ENCODE measurements around the gene CCDC38.

The CCDC38 gene

DNA sequence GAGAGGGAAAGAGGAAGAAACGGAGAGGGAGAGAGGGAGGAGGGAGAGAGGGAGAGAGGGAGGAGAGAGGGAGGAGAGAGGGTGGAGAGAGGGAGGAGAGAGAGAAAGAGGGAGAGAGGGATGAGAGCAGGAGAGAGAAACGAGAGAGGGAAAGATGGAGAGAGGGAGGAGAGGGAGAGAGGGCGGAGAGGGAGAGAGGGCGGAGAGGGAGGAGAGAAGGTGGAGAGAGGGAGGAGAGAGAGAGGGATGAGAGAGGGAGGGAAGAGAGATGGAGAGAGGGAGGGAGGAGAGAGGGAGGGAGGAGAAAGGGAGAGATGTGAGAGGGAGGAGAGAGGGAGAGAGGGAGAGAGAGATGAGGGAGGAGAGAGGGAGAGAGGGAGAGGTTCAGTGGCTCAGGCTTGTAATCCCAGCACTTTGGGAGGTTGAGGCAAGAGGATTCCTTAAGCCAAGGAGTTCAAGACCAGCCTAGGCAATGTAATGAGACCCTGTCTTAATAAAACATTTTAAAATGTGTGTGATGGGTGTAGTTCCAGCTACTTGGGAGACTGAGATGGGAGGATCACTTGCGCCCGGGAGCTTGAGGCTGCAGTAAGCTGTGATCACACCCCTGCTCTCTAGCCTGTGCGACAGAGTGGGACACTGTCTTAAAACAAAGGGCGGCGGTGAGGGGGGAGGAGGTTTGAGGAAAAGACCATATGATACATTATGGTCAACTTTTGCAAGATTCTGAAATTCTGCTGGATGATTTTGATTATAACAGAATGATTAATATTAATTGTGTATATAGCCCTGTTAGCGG lies 105.0 kb downstream of the CCDC38 start:
- in situ Hi-C loops (cut with HindIII; ENCODE audit: low sequenced_read_pairs), result no loop called here

DNA sequence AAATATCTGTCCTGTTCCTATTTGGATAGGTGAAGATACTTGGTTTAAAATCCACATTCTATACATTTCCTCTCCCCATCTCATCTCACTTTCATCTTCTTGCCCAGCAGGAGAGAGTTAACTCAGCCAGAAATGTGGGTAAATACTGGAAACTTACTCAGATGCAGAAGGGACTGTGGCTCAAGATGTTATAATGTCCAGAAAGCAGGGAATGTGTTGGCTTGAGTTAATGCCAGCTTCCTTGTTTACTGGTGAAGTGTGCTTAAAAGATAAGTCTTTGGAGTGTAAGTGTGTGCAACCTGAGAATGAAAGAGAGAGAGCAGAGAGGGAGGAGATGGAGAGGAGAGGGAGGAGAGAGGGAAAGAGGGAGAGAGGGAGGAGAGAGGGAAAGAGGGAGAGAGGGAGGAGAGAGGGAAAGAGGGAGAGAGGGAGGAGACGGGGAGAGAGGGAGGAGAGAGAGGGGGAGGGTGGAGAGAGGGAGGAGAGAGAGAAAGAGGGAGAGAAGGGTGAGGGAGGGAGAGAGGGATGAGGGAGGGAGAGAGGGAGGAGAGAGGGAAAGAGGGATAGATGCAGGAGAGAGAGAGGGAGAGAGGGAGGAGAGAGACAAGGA lies 105.7 kb downstream of the CCDC38 start:
- in situ Hi-C loops (cut with HindIII; ENCODE audit: low sequenced_read_pairs), result no loop called here

DNA sequence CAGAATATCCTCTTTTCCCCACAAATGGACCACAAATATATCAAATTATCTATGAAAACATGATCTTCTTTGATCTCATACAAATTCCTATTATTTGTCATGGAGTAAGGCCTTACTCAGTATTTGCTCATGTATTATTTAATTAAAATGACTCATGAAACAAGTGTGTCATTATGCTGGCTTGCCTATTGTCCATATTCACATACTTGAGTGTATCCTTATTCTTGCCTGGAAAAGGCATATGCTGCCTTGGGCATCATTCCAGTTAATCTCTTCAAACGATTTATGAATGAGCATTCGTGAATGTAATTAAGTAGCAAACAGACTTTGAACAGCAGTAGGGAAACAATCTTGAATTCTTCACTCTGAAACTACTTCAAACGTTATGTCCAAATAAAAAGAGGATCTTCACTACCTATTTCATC lies 106.2 kb downstream of the CCDC38 start:
- in situ Hi-C loops (cut with HindIII; ENCODE audit: low sequenced_read_pairs), result no loop called here

DNA sequence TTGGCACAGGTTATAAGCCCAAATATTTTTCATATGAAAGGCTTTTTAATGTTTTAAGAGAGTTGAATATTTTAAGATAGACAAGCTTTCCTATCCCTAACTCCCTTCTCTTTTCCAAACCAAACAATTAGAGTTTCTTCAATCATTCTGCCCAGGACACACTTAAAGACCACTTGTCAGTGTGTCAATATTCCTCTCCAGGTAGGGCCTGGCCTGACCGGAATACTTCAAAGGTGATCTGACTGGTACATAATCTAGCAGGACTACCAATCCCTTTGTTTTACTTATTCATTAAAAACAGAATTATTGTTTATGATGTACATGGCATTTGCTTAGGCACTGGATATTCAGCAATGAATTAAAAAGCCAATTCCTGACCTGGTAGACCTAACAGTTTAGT lies 107.8 kb downstream of the CCDC38 start:
- in situ Hi-C loops (cut with HindIII; ENCODE audit: low sequenced_read_pairs), result no loop called here

DNA sequence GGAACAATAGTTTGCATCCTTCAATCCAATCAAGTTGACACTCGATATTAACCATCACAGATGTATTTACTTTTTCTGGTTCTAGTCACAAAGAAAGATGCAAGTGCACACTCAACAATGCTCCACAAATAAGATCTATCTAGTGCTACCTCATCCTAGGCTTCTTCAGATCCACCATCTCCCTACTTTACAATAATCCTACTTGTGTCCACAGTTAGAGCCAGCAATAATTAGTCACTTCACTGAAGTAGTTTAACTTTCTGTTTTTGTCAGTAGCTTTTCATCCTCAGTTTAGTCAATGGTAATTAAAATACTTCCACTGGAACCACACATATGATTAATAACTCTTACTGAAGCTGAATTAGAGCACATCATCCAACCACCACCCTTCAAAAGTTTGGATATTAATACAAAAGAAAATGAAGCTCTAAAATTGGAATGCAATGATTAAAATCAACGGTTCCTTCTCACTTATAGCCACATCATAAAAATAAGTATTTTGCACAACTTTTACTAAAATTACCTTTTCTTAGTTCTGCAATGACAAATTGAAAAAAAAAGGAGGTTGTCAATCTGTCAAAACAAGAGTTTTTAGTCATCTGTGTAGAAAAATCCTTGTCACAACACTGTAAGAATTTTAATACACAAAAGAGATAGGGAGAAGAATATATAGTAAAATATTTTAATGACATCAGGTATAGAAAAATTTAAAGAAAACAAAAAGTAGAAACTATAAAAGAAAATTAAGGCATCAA lies 111.9 kb downstream of the CCDC38 start:
- in situ Hi-C loops (cut with HindIII; ENCODE audit: low sequenced_read_pairs), result no loop called here

DNA sequence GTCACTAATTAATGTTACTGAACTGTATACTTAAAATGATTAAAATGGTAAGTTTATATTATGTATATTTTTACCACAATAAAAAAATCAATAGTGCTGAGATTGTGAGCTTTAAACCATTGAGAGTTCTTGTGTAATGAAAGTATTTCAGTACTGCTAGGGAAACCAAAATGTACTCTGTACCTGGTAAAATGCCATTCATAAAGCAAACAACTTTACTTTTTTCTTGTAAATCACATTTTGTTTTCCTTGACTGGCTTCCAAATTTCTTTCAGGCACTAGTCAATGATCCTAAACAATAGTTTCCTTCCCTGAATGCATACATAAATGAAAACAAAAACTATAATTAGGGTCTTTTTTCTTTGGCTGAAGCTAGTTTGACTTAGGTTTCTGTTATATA lies 113.0 kb downstream of the CCDC38 start:
- in situ Hi-C loops (cut with HindIII; ENCODE audit: low sequenced_read_pairs), result no loop called here

DNA sequence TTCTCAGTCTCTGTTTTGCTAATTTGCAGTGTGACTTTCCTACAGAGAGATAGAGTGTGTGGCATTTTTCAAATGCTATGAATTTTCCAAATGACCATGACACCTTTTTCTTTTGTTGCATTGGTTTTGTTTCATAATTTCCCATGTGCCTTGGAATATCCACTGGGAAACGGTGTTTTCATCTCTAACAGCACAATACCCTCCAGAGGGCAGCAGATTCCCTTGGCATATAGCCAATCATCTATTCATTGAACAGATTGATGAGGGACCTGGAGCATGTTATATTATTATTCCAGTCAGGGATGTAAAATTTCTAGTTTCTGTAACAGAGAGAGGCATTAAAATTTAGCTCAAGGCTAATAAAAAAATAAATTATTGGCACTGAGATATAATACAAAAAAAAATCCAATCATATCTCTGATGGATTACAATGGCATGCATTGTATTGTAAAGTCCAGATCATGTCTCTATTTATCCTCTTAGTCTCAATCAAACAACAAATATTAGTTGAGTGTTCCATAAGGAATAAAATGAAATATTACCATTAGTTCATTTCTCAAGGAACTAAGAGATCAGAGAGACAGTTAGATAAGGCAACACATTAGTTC lies 122.2 kb downstream of the CCDC38 start:
- in situ Hi-C loops (cut with HindIII; ENCODE audit: low sequenced_read_pairs), result loop anchor here (25.0 kb wide), 1 partner anchor 208 kb away; no protein-coding TSS in a partner anchor
